HUES64 (cell line): ENCODE measurements around the gene EGF.
"Not testable (repeated sequence)": the region's sequence is repeated elsewhere in the genome, so short reads cannot be mapped to it uniquely, and the experiment has no call there.

Experiments used
- H3K27ac ChIP-seq: 2 replicates; pipeline ENCODE4 v1.7.0; 2013; ENCODE audit warnings: low read depth, low read length, inconsistent platforms
- H3K27me3 ChIP-seq: 2 replicates; pipeline ENCODE4 v1.6.1; 2013; ENCODE audit warnings: mild to moderate bottlenecking, low read length; ENCODE audit not compliant: insufficient read depth
- H3K36me3 ChIP-seq: 2 replicates; pipeline ENCODE4 v1.6.1; 2013; ENCODE audit warnings: mild to moderate bottlenecking, low read length; ENCODE audit not compliant: insufficient read depth
- H3K4me1 ChIP-seq: 2 replicates; pipeline ENCODE4 v1.6.1; 2013; ENCODE audit warnings: mild to moderate bottlenecking, low read length, moderate library complexity; ENCODE audit not compliant: insufficient read depth
- H3K4me3 ChIP-seq: 2 replicates; pipeline ENCODE4 v1.5.1; 2013; ENCODE audit warnings: mild to moderate bottlenecking, low read length, moderate library complexity
- H3K9ac ChIP-seq: 2 replicates; pipeline ENCODE4 v1.6.1; 2013; ENCODE audit warnings: mild to moderate bottlenecking, low read depth, low read length
- H3K9me3 ChIP-seq: 2 replicates; pipeline ENCODE4 v1.6.1; 2013; ENCODE audit warnings: low read depth, low read length; ENCODE audit not compliant: insufficient read depth
- WGBS: fragments of 150-250, 120-280 bp; methylation state at CpG from one replicate; pipeline ENCODE4 v1.1.7; 2013; ENCODE audit warnings: missing lambda C conversion rate; 5-methylcytosine and 5-hydroxymethylcytosine counted together

The EGF gene

DNA sequence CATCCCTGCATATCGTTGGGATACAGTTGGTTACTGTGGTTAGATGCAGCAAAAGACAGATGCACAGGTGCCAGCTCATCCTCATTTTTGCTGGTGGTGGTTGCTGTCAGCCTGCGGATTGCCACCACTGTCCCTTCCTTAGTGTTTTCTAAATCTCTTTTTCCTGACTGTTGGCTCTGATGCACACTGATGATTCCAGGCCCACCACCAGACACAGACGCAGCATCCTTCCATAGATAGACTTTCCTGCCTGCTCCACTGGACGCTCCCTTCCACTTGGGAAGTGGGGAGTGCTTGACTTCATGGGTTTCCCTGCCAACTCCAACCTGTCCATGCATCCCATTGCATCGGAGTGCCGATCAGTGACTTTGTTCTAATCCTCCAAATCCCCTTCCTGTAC is 101.5 kb downstream of the EGF start:
- Histone ChIP-seq H3K36me3 (no peaks in the 10 kb centered on the region), H3K27me3 (no peaks in the 10 kb centered on the region), H3K4me3 (no peak overlapping the region), H3K4me1 (peaks cover 10% of the 10 kb centered on the region; the same call in 1 of the 2 replicates), H3K9ac (no peak overlapping the region), H3K9me3 (no peaks in the 10 kb centered on the region), H3K27ac (no peak overlapping the region)
- 94% methylated on average over 6 of the region's 6 CpGs for WGBS

DNA sequence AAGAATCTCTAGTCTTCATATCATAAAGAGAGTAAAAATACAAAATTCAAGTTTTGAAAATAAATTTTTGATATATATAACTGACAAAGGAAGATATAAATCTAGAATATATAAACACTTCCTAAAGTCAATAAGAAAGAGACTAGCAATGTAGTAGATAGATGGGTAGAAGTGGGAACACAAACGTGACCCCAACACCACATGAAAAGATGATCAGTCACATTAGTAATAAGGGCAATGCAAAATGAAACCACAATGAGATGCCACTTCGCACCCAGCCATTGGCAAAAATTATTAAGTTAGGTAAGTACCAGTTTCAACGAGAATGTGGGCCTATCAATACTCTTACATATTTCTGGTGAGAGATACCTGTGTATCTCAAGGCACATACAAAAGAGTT is 106.5 kb downstream of the EGF start:
- Histone ChIP-seq H3K9ac (no peak overlapping the region), H3K27me3 (no peaks in the 10 kb centered on the region), H3K27ac (no peak overlapping the region), H3K36me3 (no peaks in the 10 kb centered on the region), H3K9me3 (no peaks in the 10 kb centered on the region), H3K4me3 (no peak overlapping the region), H3K4me1 (peaks cover 21% of the 10 kb centered on the region)
- 98% methylated on average over 3 of the region's 3 CpGs for WGBS

DNA sequence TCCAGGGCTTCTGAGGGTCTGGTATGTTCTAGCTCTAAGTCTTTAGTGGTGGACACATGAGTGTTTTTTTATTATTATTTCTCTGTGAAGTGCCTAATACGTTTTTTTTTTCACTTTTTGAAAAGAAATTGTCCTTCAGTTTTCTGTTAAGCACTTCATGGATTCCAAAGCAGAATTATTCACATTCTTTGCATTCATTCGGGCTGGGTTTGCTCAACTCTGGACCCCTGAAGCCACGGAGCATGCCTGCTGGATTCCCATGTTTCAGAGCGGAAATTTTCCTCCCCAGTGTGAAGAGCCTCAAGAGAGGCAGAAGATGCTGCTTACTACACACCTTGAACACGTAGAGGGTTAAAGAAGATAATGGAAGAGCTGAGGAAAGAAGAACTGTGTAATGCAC is 107.5 kb downstream of the EGF start:
- Histone ChIP-seq H3K9ac (no peak overlapping the region), H3K4me3 (no peak overlapping the region), H3K27ac (no peak overlapping the region), H3K27me3 (no peaks in the 10 kb centered on the region), H3K9me3 (no peaks in the 10 kb centered on the region), H3K36me3 (no peaks in the 10 kb centered on the region), H3K4me1 (peaks cover 21% of the 10 kb centered on the region)
- 53% methylated on average over 5 of the region's 5 CpGs for WGBS

- H3K4me3 ChIP-seq, result no peak overlapping the region
- no peaks in the 10 kb centered on the region for H3K27me3 ChIP-seq
- H3K4me1 ChIP-seq, result peaks cover 21% of the 10 kb centered on the region
- 77% methylated on average over 3 of the region's 4 CpGs for WGBS
- H3K9ac ChIP-seq, result no peak overlapping the region
- H3K9me3 ChIP-seq, result no peaks in the 10 kb centered on the region
- H3K36me3 ChIP-seq, result no peaks in the 10 kb centered on the region
- H3K27ac ChIP-seq, result no peak overlapping the region
These were observed 108.2 kb downstream of the EGF start for GRCh38 chr4:110020646-110021443.

- no peak overlapping the region for H3K27ac ChIP-seq
- H3K36me3 ChIP-seq, result no peaks in the 10 kb centered on the region
- H3K4me1 ChIP-seq, result peaks cover 14% of the 10 kb centered on the region
- no peaks in the 10 kb centered on the region for H3K27me3 ChIP-seq
- H3K4me3 ChIP-seq, result no peak overlapping the region
- no peaks in the 10 kb centered on the region for H3K9me3 ChIP-seq
- WGBS, result 98% methylated on average over 4 of the region's 4 CpGs
- H3K9ac ChIP-seq, result no peak overlapping the region
These were observed 109.8 kb downstream of the EGF start for GRCh38 chr4:110022457-110022856.

- no peaks in the 10 kb centered on the region for H3K9me3 ChIP-seq
- H3K27me3 ChIP-seq, result no peaks in the 10 kb centered on the region
- no peak overlapping the region for H3K27ac ChIP-seq
- peaks cover 11% of the 10 kb centered on the region for H3K4me1 ChIP-seq
- no peak overlapping the region for H3K9ac ChIP-seq
- H3K4me3 ChIP-seq, result no peak overlapping the region
- 89% methylated on average over 1 of the region's 1 CpG for WGBS
- H3K36me3 ChIP-seq, result no peaks in the 10 kb centered on the region
These were observed 112.4 kb downstream of the EGF start for GRCh38 chr4:110025056-110025455.

- WGBS, result 100% methylated on average over 3 of the region's 3 CpGs
- no peaks in the 10 kb centered on the region for H3K27me3 ChIP-seq
- H3K9ac ChIP-seq, result no peak overlapping the region
- peaks cover 5% of the 10 kb centered on the region for H3K4me1 ChIP-seq
- no peaks in the 10 kb centered on the region for H3K9me3 ChIP-seq
- no peak overlapping the region for H3K27ac ChIP-seq
- no peak overlapping the region for H3K4me3 ChIP-seq
- no peaks in the 10 kb centered on the region for H3K36me3 ChIP-seq
These were observed 113.0 kb downstream of the EGF start for GRCh38 chr4:110025718-110026117.

GRCh38 chr4:110032603-110033002 is 119.9 kb downstream of the EGF start:
- no peaks in the 10 kb centered on the region for H3K27me3 ChIP-seq

GRCh38 chr4:110033355-110034025 is 120.8 kb downstream of the EGF start:
- H3K9me3 ChIP-seq, result no peaks in the 10 kb centered on the region
- no peaks in the 10 kb centered on the region for H3K4me1 ChIP-seq
- no peak overlapping the region for H3K27ac ChIP-seq
- no peaks in the 10 kb centered on the region for H3K36me3 ChIP-seq
- no peaks in the 10 kb centered on the region for H3K27me3 ChIP-seq
- H3K4me3 ChIP-seq, result no peak overlapping the region
- 97% methylated on average over 6 of the region's 8 CpGs for WGBS
- no peak overlapping the region for H3K9ac ChIP-seq

More at GRCh38 chr4:110032603-110033002, 119.9 kb downstream of the EGF start:
- 97% methylated on average over 7 of the region's 7 CpGs for WGBS
- Histone ChIP-seq H3K36me3 (no peaks in the 10 kb centered on the region), H3K27ac (no peak overlapping the region), H3K4me1 (no peaks in the 10 kb centered on the region), H3K9ac (no peak overlapping the region), H3K4me3 (no peak overlapping the region), H3K9me3 (no peaks in the 10 kb centered on the region)

DNA sequence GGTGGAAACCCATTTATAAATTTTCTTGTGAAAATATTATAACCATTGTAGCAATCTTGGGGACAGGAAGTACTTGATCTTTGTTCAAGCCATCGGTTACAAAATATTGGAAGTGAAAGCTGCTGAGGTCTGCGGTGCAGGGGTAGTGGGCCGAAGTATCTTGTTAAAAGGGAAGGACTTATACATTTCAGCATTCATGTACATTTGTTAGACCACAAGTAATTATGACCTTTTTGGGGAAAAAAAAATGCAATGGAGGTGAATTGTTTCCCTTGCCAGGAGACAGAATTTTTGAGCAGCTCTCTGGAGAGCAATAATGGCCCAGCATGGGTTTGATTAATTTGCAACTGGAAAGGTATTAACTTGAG is 121.3 kb downstream of the EGF start:
- H3K27me3 ChIP-seq, result no peaks in the 10 kb centered on the region
- no peaks in the 10 kb centered on the region for H3K4me1 ChIP-seq
- 89% methylated on average over 2 of the region's 3 CpGs for WGBS

GRCh38 chr4:110039164-110039563 is 126.5 kb downstream of the EGF start:
- H3K4me3 ChIP-seq, H3K27me3 ChIP-seq, H3K4me1 ChIP-seq, H3K9ac ChIP-seq, H3K27ac ChIP-seq, H3K9me3 ChIP-seq, H3K36me3 ChIP-seq: not testable (repeated sequence)
- WGBS, result 96% methylated on average over 11 of the region's 11 CpGs

More for the DNA sequence above, 121.3 kb downstream of the EGF start:
- Histone ChIP-seq H3K27ac (no peak overlapping the region), H3K4me3 (no peak overlapping the region), H3K36me3 (no peaks in the 10 kb centered on the region), H3K9me3 (no peaks in the 10 kb centered on the region), H3K9ac (no peak overlapping the region)
